ENCODE results near the gene PSENEN. TPM values are rescaled to one million over a fixed set of nuclear protein-coding genes. Genes with fewer than 3 reads are reported as not detected.

PSENEN gene
- total and polyA plus RNA-seq, 2 of the 8 experiments (the other 6 are each of a cell fraction or from before 2014, with no cell fraction given) = 66.7 to 75.3 TPM

DNA sequence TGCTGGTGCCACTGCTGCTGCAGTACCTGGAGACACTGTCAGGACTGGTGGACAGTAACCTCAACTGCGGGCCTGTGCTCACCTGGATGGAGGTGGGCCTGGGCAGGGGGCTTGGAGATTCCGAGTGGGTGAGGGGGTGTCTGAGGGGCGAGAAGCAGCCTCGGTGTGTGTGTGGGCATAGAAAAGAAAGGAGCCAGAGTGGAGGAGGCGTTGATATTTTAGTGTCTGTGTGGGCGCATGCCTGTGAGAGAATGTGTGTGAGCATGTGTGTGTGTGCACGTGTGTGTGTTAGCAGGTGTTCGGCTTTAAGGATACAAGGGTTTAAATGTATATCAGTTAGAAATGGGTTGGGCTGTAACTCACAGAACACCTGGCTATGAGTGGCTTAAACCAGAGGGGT, 33.6 kb downstream of the PSENEN start (continued):
- TF ChIP-seq, protein P1, sequence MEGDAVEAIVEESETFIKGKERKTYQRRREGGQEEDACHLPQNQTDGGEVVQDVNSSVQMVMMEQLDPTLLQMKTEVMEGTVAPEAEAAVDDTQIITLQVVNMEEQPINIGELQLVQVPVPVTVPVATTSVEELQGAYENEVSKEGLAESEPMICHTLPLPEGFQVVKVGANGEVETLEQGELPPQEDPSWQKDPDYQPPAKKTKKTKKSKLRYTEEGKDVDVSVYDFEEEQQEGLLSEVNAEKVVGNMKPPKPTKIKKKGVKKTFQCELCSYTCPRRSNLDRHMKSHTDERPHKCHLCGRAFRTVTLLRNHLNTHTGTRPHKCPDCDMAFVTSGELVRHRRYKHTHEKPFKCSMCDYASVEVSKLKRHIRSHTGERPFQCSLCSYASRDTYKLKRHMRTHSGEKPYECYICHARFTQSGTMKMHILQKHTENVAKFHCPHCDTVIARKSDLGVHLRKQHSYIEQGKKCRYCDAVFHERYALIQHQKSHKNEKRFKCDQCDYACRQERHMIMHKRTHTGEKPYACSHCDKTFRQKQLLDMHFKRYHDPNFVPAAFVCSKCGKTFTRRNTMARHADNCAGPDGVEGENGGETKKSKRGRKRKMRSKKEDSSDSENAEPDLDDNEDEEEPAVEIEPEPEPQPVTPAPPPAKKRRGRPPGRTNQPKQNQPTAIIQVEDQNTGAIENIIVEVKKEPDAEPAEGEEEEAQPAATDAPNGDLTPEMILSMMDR (IDR thresholded peaks at IDR 0.05; ENCODE audit: control extremely low read depth in 1 of 3, insufficient read depth in 1 of 3, low read depth in 1 of 3, low read length in 3 of 3) = no peak
- no peak for TF ChIP-seq SIN3A (conservative IDR thresholded peaks at IDR 0.05 in 1 of 2, IDR thresholded peaks at IDR 0.05 in 1 of 2; ENCODE audit: low read depth in 1 of 2, low read length in 2 of 2)
- no peak for TF ChIP-seq CBX8 (IDR thresholded peaks at IDR 0.05; ENCODE audit: borderline replicate concordance, low read depth, low read length)

Measured in H1 (cell line).